Body of pancreas (tissue), 4 donors: ENCODE results near the gene RAET1E.
A peak's percentile ranks its signal among the peaks of the same experiment; 100 is the strongest.

Experiments
- POLR2A ChIP-seq, 3 donors: fragments of 450-650 bp; IDR thresholded peaks; one replicate each; pipeline ENCODE4 v1.6.1; 2016; ENCODE audit warnings: antibody characterized with exemption in 3 of 3, mild to moderate bottlenecking in 2 of 3
- TF ChIP-seq, protein P1 (sequence below), 7 experiments: fragments of 450-650 bp in 4 of 7; fragments of 200-600 bp in 3 of 7; sonication (generic) in 3 of 7; IDR thresholded peaks; one replicate each; pipeline ENCODE4 v1.5.1; 2016 to 2019; ENCODE audit warnings: antibody characterized with exemption in 7 of 7

DNA sequence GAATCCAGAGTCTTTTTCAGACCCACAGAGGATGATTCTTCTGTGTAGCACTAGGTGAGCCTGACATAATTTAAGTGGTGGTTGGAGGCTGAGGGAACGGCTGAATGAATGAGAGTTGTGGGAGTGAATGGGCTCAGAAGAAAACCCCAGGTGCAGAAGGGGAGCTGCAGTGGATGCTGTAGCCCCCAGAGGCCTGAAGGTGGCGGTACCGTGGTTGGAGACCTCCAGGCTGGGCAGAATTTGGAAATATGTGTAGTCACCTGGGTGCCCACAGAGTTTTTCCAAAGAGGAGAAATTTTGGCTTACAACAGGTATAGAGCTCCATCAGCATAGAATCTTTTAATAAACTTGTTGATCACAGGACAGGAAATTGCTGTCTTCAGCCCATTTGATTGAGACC, 31.5 kb upstream of the RAET1E start:
- TF ChIP-seq, protein P1, sequence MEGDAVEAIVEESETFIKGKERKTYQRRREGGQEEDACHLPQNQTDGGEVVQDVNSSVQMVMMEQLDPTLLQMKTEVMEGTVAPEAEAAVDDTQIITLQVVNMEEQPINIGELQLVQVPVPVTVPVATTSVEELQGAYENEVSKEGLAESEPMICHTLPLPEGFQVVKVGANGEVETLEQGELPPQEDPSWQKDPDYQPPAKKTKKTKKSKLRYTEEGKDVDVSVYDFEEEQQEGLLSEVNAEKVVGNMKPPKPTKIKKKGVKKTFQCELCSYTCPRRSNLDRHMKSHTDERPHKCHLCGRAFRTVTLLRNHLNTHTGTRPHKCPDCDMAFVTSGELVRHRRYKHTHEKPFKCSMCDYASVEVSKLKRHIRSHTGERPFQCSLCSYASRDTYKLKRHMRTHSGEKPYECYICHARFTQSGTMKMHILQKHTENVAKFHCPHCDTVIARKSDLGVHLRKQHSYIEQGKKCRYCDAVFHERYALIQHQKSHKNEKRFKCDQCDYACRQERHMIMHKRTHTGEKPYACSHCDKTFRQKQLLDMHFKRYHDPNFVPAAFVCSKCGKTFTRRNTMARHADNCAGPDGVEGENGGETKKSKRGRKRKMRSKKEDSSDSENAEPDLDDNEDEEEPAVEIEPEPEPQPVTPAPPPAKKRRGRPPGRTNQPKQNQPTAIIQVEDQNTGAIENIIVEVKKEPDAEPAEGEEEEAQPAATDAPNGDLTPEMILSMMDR (IDR thresholded peaks at IDR 0.05): peak in 2 of 7 experiments; percentile 8 to 21
- no peak for TF ChIP-seq POLR2A (IDR thresholded peaks at IDR 0.05)
